RWPE2 (cell line): ENCODE data around the gene PTPRA.

ENCODE experiments used
- ATAC-seq: fragments of 200-7000 bp; cut with Tn5 transposase; 3 replicates; pipeline ENCODE4 v1.9.1; 2021; ENCODE audit warnings: low read depth
- DNase-seq: peaks from one replicate; pipeline ENCODE4 v3.0.0-alpha.2; 2020; ENCODE audit warnings: low spot score
- H3K27ac ChIP-seq: fragments of 450-650 bp; 2 replicates; pipeline ENCODE4 v1.5.1; 2017; ENCODE audit warnings: mild to moderate bottlenecking; ENCODE audit not compliant: poor library complexity, severe bottlenecking
- H3K27me3 ChIP-seq: fragments of 250-450 bp; sonication (Bioruptor Pico); 2 replicates; pipeline ENCODE4 v1.5.1; 2021; ENCODE audit warnings: mild to moderate bottlenecking, moderate library complexity; ENCODE audit not compliant: insufficient read depth, poor library complexity, severe bottlenecking
- H3K36me3 ChIP-seq: fragments of 250-450 bp; sonication (Bioruptor Pico); 2 replicates; pipeline ENCODE4 v1.5.1; 2020; ENCODE audit warnings: low read depth, mild to moderate bottlenecking, moderate library complexity
- H3K4me1 ChIP-seq: fragments of 250-450 bp; sonication (Bioruptor Pico); 2 replicates; pipeline ENCODE4 v1.5.1; 2021; ENCODE audit warnings: mild to moderate bottlenecking, moderate library complexity; ENCODE audit not compliant: insufficient read depth, poor library complexity, severe bottlenecking
- H3K4me3 ChIP-seq: fragments of 250-450 bp; sonication (Bioruptor Pico); 2 replicates; pipeline ENCODE4 v1.5.1; 2021; ENCODE audit warnings: mild to moderate bottlenecking, moderate library complexity; ENCODE audit not compliant: severe bottlenecking
- H3K9me3 ChIP-seq: fragments of 250-450 bp; sonication (Bioruptor Pico); 2 replicates; pipeline ENCODE4 v1.5.1; 2021; ENCODE audit warnings: mild to moderate bottlenecking, moderate library complexity; ENCODE audit not compliant: severe bottlenecking
- TF ChIP-seq, protein P1 (sequence below): fragments of 450-650 bp; IDR thresholded peaks from one replicate; pipeline ENCODE4 v1.5.1; 2017; ENCODE audit warnings: mild to moderate bottlenecking, moderate library complexity; ENCODE audit not compliant: poor library complexity, severe bottlenecking

The PTPRA gene

DNA sequence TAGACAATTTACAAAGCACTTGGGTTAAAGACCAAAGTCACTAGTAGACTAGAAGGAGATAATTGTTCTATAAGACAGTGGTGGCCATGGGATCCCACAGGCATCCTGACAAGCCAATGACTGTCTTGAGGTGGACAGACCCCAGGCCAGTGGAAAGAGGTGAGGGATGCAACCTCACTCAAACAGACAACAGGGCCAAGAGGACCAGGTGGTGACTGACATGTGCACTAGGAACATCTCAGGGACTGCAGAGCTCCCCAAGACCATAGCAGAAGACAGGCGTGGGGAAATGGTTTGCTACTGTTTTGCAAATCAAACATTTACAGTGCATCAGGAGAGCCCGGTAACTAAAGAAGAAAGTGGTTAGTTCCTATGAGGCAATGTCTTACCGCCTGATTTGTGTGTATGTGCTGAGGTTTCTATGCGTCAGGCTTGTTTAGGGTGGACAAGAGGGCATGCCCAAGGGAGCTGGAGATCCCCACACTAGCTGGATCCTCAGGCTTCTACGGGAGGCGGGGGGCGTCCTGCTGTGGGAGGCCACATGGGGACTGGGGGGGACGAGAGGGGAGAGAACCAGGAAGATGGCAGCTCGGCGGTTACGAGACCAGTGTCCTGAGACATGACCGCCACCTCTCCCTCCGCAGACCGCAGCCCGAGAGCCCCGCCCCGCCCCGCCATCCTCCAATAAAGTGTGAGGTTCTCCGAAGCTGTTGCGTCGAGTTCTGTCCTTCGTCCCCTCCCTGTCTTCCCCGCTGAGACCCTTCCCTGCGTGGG is 171.9 kb downstream of the PTPRA start:
- ATAC-seq (peak; percentile 65), DNase-seq (no peak)
- Histone ChIP-seq H3K4me1 (no peaks in the 10 kb centered on the region), H3K9me3 (no peaks in the 10 kb centered on the region), H3K36me3 (peaks cover 31% of the 10 kb centered on the region), H3K4me3 (peak overlapping the region; percentile 65), H3K27ac (peak overlapping the region; percentile 36), H3K27me3 (no peaks in the 10 kb centered on the region)
- TF ChIP-seq, protein P1, sequence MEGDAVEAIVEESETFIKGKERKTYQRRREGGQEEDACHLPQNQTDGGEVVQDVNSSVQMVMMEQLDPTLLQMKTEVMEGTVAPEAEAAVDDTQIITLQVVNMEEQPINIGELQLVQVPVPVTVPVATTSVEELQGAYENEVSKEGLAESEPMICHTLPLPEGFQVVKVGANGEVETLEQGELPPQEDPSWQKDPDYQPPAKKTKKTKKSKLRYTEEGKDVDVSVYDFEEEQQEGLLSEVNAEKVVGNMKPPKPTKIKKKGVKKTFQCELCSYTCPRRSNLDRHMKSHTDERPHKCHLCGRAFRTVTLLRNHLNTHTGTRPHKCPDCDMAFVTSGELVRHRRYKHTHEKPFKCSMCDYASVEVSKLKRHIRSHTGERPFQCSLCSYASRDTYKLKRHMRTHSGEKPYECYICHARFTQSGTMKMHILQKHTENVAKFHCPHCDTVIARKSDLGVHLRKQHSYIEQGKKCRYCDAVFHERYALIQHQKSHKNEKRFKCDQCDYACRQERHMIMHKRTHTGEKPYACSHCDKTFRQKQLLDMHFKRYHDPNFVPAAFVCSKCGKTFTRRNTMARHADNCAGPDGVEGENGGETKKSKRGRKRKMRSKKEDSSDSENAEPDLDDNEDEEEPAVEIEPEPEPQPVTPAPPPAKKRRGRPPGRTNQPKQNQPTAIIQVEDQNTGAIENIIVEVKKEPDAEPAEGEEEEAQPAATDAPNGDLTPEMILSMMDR, result no peak

DNA sequence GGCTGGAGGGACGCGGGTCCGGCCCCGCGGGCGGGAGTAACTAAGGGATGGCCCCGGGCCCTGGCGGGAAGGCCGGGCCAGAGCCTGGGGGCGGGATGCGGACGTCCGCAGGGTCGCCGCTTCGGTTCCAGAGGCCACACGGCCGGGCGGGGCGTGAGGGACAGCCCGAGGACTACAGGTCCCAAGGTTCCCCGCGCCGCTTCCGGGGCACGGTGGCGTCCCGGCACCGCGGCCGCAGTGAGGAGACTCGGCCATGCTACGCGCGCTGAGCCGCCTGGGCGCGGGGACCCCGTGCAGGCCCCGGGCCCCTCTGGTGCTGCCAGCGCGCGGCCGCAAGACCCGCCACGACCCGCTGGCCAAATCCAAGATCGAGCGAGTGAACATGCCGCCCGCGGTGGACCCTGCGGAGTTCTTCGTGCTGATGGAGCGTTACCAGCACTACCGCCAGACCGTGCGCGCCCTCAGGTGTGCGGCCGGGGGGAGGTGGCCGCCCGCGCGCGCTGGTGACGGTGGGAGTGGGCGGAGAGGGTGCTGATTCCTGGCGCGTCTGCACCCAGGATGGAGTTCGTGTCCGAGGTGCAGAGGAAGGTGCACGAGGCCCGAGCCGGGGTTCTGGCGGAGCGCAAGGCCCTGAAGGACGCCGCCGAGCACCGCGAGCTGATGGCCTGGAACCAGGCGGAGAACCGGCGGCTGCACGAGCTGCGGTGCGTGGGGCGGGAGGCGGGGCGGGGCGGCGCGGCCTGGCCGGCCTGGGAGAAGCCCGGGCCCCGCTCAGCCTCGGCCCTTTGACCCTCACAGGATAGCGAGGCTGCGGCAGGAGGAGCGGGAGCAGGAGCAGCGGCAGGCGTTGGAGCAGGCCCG is 172.8 kb downstream of the PTPRA start, which contains the start of gene MRPS26:
TSS of gene MRPS26 (plus strand) at position 237 of the 861 bp plus-strand sequence. CDS start at position 254, 17 bp downstream.
- no peaks in the 10 kb centered on the region for H3K27me3 ChIP-seq
- H3K36me3 ChIP-seq, result peaks cover 31% of the 10 kb centered on the region
- peak within 1 kb of the TSS; percentile 65 for H3K4me3 ChIP-seq
- H3K27ac ChIP-seq, result peak within 1 kb of the TSS; percentile 36
- H3K4me1 ChIP-seq, result no peaks in the 10 kb centered on the region
- ATAC-seq, result peak; percentile 87
- no peaks in the 10 kb centered on the region for H3K9me3 ChIP-seq
- DNase-seq, result peak; percentile 89
- TF ChIP-seq, protein P1, result peak; percentile 14

DNA sequence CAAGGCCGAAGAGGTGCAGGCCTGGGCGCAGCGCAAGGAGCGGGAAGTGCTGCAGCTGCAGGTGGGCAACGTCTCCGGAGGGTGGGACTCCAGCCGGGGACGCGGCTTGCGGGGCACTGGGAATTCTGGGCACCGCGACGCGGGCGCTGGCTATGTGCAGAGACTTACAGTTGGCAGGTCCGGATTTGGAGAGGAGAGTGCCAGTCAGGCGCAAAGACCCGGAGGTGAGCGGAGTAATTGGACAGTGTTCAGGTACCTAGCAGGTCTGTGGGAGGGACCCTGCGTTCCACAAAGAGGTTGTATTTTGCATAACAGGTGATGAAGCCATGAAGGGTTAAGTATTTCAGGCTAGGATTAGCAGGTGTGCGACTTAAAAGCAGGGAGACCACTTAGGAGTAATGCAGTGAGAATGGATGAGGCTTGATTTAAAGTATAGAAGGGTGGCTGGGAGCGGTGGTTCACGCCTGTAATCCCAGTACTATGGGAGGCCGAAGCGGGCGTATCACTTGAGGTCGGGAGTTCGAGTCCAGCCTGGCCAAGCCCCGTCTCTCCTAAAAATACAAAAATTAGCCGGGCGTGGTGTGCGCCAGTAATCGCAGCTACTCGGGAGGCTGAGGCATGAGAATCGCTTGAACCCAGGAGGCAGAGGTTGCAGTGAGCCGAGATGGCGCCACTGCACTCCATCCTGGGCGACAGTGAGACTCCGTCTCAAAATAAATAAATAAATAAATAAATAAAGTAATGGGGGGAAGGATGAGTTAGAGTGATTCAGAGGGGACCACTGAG is 173.6 kb downstream of the PTPRA start:
- TF ChIP-seq, protein P1, result no peak
- Histone ChIP-seq H3K27me3 (no peaks in the 10 kb centered on the region), H3K27ac (peak overlapping the region; percentile 36), H3K4me1 (no peaks in the 10 kb centered on the region), H3K4me3 (peak overlapping the region; percentile 65), H3K9me3 (no peaks in the 10 kb centered on the region), H3K36me3 (peaks cover 31% of the 10 kb centered on the region)
- peak; percentile 39 for ATAC-seq
- DNase-seq, result no peak

DNA sequence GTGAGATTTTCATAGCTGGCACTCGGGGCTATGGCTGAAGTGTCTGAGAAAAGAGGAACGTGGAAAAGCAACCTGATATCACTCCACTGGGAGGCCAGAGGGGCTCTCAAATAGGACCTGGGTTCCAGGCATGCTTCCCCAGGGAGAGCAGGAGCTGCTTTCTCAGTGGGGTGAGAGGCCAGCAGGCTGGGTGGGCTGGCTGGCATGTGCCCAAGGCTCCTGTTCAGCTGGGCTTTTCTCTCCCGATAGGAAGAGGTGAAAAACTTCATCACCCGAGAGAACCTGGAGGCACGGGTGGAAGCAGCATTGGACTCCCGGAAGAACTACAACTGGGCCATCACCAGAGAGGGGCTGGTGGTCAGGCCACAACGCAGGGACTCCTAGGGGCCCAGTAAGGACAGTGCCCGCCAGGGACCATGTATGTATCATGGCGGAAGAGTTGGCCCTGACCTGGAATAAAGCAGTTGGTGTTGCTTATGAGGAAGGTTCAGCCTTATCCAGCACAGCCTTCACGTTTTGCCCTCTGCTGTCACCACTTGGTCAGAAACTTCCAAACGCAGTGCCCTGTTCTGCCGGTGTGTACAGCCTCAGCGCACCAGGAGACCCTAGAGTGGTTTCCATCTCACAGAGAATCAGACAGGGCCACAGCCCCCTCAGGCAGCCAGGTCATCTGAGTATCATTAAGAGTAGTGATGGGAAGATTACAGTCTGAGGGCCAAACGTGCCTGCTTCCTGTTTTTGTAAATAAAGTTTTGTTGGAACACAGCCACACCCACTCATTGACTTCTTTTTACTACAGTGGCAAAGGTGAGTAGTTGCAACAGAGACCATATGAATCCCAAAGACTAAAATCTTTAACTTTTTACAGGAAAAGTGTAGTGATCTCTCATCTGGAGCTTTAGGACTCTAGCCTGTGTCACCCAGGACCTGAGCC is 174.5 kb downstream of the PTPRA start:
- DNase-seq, result no peak
- no peaks in the 10 kb centered on the region for H3K27me3 ChIP-seq
- H3K27ac ChIP-seq, result no peak overlapping the region
- H3K4me1 ChIP-seq, result no peaks in the 10 kb centered on the region
- no peak for ATAC-seq
- H3K4me3 ChIP-seq, result peak overlapping the region; percentile 65
- TF ChIP-seq, protein P1, result no peak
- H3K9me3 ChIP-seq, result no peaks in the 10 kb centered on the region
- H3K36me3 ChIP-seq, result peaks cover 31% of the 10 kb centered on the region
